Measurements from ENCODE around the gene STK32B.

STK32B gene

DNA sequence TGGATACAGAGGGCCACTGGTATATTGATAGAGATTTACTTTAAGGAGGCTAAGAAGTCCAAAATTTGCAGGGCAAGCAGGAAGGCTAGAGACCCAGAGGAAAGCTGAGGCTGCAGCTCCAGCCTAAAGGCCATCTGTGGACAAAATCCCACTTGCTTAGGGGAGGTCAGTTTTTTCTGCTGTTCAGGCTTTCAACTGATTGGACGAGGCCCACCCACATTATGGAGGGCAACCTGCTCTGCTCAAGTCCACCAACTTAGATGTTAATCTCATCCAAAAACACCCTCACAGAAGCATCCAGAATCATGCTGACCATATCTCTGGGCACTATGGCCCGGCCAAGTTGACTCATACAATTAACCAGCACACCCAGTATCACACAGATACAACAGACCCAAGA lies 480.8 kb downstream of the STK32B start:
- DNase-seq (ENCODE audit: low read depth): no peak

- no peak for DNase-seq (ENCODE audit: low read depth)
These were observed 488.3 kb downstream of the STK32B start for GRCh38 chr4:5539584-5539983.

GRCh38 chr4:5541169-5541568 lies 489.9 kb downstream of the STK32B start:
- DNase-seq (ENCODE audit: low read depth): no peak

GRCh38 chr4:5543681-5544080 lies 492.4 kb downstream of the STK32B start:
- DNase-seq (ENCODE audit: low read depth): no peak

- no peak for DNase-seq (ENCODE audit: low read depth)
These were observed 493.5 kb downstream of the STK32B start for GRCh38 chr4:5544762-5545161.

GRCh38 chr4:5545271-5545670 lies 494.0 kb downstream of the STK32B start:
- DNase-seq (ENCODE audit: low read depth): no peak

GRCh38 chr4:5547651-5548249 lies 496.5 kb downstream of the STK32B start:
- no peak for DNase-seq (ENCODE audit: low read depth)
